H9 (cell line): Measurements from ENCODE around the gene AHDC1. TPM values are rescaled to one million over a fixed set of nuclear protein-coding genes. Genes with fewer than 3 reads are reported as not detected.
A peak's percentile ranks its signal among the peaks of the same experiment; 100 is the strongest.

ENCODE experiments used
- DNase-seq: peaks from one replicate; pipeline ENCODE4 v3.0.0-alpha.2; 2017
- H2AFZ ChIP-seq: one replicate; pipeline ENCODE4 v1.6.1; 2013; ENCODE audit warnings: mild to moderate bottlenecking, low read length, control low read depth, moderate library complexity
- H2AK5ac ChIP-seq: 2 replicates; pipeline ENCODE4 v1.6.1; 2013; ENCODE audit warnings: low read length, control low read depth, mixed read lengths; ENCODE audit not compliant: insufficient read length
- H2BK120ac ChIP-seq: one replicate; pipeline ENCODE4 v1.6.1; 2013; ENCODE audit warnings: low read depth, mild to moderate bottlenecking, low read length, control low read depth, inconsistent platforms; ENCODE audit not compliant: poor library complexity, severe bottlenecking
- H2BK12ac ChIP-seq: 2 replicates; pipeline ENCODE4 v1.6.1; 2013; ENCODE audit warnings: low read length, control low read depth, mixed read lengths, low read depth; ENCODE audit not compliant: insufficient read length
- H2BK15ac ChIP-seq: 2 replicates; pipeline ENCODE4 v1.6.1; 2013; ENCODE audit warnings: low read depth, low read length, control low read depth
- H2BK20ac ChIP-seq: one replicate; pipeline ENCODE4 v1.6.1; 2013; ENCODE audit warnings: low read depth, mild to moderate bottlenecking, low read length, control low read depth, inconsistent platforms; ENCODE audit not compliant: poor library complexity, severe bottlenecking
- H2BK5ac ChIP-seq: 2 replicates; pipeline ENCODE4 v1.6.1; 2013; ENCODE audit warnings: low read length, control low read depth, mixed read lengths; ENCODE audit not compliant: insufficient read length
- H3K14ac ChIP-seq: 2 replicates; pipeline ENCODE4 v1.6.1; 2013; ENCODE audit warnings: low read length, control low read depth; ENCODE audit not compliant: insufficient read depth
- H3K18ac ChIP-seq: 2 replicates; pipeline ENCODE4 v1.6.1; 2013; ENCODE audit warnings: low read depth, mild to moderate bottlenecking, mixed read lengths, low read length, control low read depth; ENCODE audit not compliant: insufficient read length
- H3K23ac ChIP-seq: 2 replicates; pipeline ENCODE4 v1.6.1; 2013; ENCODE audit warnings: low read length, control low read depth, mixed read lengths, low read depth; ENCODE audit not compliant: insufficient read length
- H3K23me2 ChIP-seq: 2 replicates; pipeline ENCODE4 v1.6.1; 2013; ENCODE audit warnings: low read depth, mild to moderate bottlenecking, mixed read lengths, low read length, control low read depth; ENCODE audit not compliant: insufficient read length, poor library complexity, severe bottlenecking
- H3K27ac ChIP-seq: 2 replicates; pipeline ENCODE4 v1.5.1; 2013; ENCODE audit warnings: low read length, control low read depth, mixed read lengths, low read depth; ENCODE audit not compliant: insufficient read length
- H3K27me3 ChIP-seq: 2 replicates; pipeline ENCODE4 v1.6.1; 2013; ENCODE audit warnings: low read length, control low read depth, inconsistent platforms; ENCODE audit not compliant: insufficient read depth
- H3K4ac ChIP-seq: 2 replicates; pipeline ENCODE4 v1.6.1; 2013; ENCODE audit warnings: low read depth, mild to moderate bottlenecking, control low read depth, inconsistent platforms, low read length, moderate library complexity
- H3K4me1 ChIP-seq: 2 replicates; pipeline ENCODE4 v1.6.1; 2013; ENCODE audit warnings: low read length, control low read depth, inconsistent platforms; ENCODE audit not compliant: insufficient read depth
- H3K4me2 ChIP-seq: 2 replicates; pipeline ENCODE4 v1.6.1; 2013; ENCODE audit warnings: low read length, control low read depth, mixed read lengths; ENCODE audit not compliant: insufficient read length, insufficient read depth
- H3K56ac ChIP-seq: 2 replicates; pipeline ENCODE4 v1.6.1; 2013; ENCODE audit warnings: low read depth, mild to moderate bottlenecking, mixed read lengths, low read length, control low read depth; ENCODE audit not compliant: insufficient read length
- H3K79me1 ChIP-seq: 2 replicates; pipeline ENCODE4 v1.6.1; 2013; ENCODE audit warnings: low read depth, mild to moderate bottlenecking, moderate library complexity, low read length, control low read depth, inconsistent platforms; ENCODE audit not compliant: insufficient read depth, poor library complexity, severe bottlenecking
- H3K79me2 ChIP-seq: 2 replicates; pipeline ENCODE4 v1.6.1; 2013; ENCODE audit warnings: low read length, control low read depth, inconsistent platforms; ENCODE audit not compliant: insufficient read depth
- H3K9ac ChIP-seq: 2 replicates; pipeline ENCODE4 v1.6.1; 2013; ENCODE audit warnings: low read length, control low read depth, mixed read lengths; ENCODE audit not compliant: insufficient read length; ENCODE audit errors: extremely low read depth
- H3K9me3 ChIP-seq: one replicate; pipeline ENCODE4 v1.6.1; 2013; ENCODE audit warnings: low read depth, low read length, inconsistent platforms; ENCODE audit not compliant: control insufficient read depth
- H3T11ph ChIP-seq: one replicate; pipeline ENCODE4 v1.6.1; 2013; ENCODE audit warnings: mild to moderate bottlenecking, low read length, control low read depth, inconsistent platforms
- H4K20me1 ChIP-seq: one replicate; pipeline ENCODE4 v1.6.1; 2013; ENCODE audit not compliant: control insufficient read depth, insufficient read length, insufficient read depth
- H4K5ac ChIP-seq: 2 replicates; pipeline ENCODE4 v1.6.1; 2013; ENCODE audit warnings: low read depth, mild to moderate bottlenecking, mixed read lengths, low read length, control low read depth; ENCODE audit not compliant: insufficient read length
- H4K8ac ChIP-seq: replicated peaks from 2 replicates; pipeline ENCODE4 v1.6.1; 2013; ENCODE audit warnings: low read length, control low read depth, mixed read lengths, low read depth; ENCODE audit not compliant: insufficient read length
- H4K91ac ChIP-seq: 2 replicates; pipeline ENCODE4 v1.6.1; 2013; ENCODE audit warnings: low read depth, mild to moderate bottlenecking, moderate library complexity, mixed read lengths, low read length, control low read depth; ENCODE audit not compliant: insufficient read length
- H3K27ac Mint-ChIP-seq, 3 experiments: 2 replicates in 2 of 3; 3 replicates in 1 of 3; pipeline ENCODE4 v1.8.0; 2020 to 2021; ENCODE audit warnings: mixed read lengths in 3 of 3, mild to moderate bottlenecking in 1 of 3, moderate library complexity in 1 of 3
- H3K27me3 Mint-ChIP-seq: 2 replicates; pipeline ENCODE4 v1.8.0; 2021; ENCODE audit warnings: low read depth, mild to moderate bottlenecking, moderate library complexity, mixed read lengths
- H3K36me3 Mint-ChIP-seq, 3 experiments: 2 replicates in 2 of 3; 3 replicates in 1 of 3; pipeline ENCODE4 v1.8.0; 2020 to 2021; ENCODE audit warnings: low read depth in 3 of 3, mixed read lengths in 3 of 3; ENCODE audit not compliant: insufficient read depth in 1 of 3
- H3K4me1 Mint-ChIP-seq, 2 experiments: 2 replicates each; pipeline ENCODE4 v1.8.0; 2020; ENCODE audit warnings: mixed read lengths in 2 of 2
- H3K4me3 Mint-ChIP-seq, 2 experiments: 2 replicates in 1 of 2; 3 replicates in 1 of 2; pipeline ENCODE4 v1.8.0; 2020 to 2021; ENCODE audit warnings: mild to moderate bottlenecking in 2 of 2, mixed read lengths in 2 of 2, moderate library complexity in 1 of 2
- H3K9me3 Mint-ChIP-seq, 2 experiments: 2 replicates in 1 of 2; 3 replicates in 1 of 2; pipeline ENCODE4 v1.8.0; 2020; ENCODE audit warnings: mild to moderate bottlenecking in 2 of 2, mixed read lengths in 2 of 2, moderate library complexity in 1 of 2
- CTCF ChIP-seq: fragments of 200-600 bp; sonication (generic); conservative IDR thresholded peaks from 3 replicates; pipeline ENCODE4 v1.8.0; 2021; ENCODE audit warnings: antibody characterized with exemption, mild to moderate bottlenecking
- WGBS: extraction: QIAGEN DNeasy Blood & Tissue Kit; methylation state at CpG from one replicate; pipeline ENCODE4 v1.1.7; 2013; ENCODE audit warnings: missing lambda C conversion rate, low lambda C conversion rate, mixed read lengths; ENCODE audit not compliant: insufficient read length; ENCODE audit errors: extremely low coverage; 5-methylcytosine and 5-hydroxymethylcytosine counted together
- total RNA-seq: library from RNA; stranded (reverse); gene quantifications from 2 replicates; pipeline ENCODE4 v1.2.1, GENCODE V29; 2021

Gene AHDC1
- total RNA-seq, 1 experiment from 2014 or later, result 29.4 TPM

- Histone ChIP-seq H3K4me1 (no peaks in the 10 kb centered on the region), H4K8ac (no peak overlapping the region), H3K4me2 (no peak overlapping the region), H3K23ac (no peak overlapping the region), H3K14ac (no peak overlapping the region), H2BK5ac (no peak overlapping the region), H2BK12ac (no peak overlapping the region), H3K4ac (no peak overlapping the region), H3K23me2 (no peaks in the 10 kb centered on the region), H3K9ac (no peak overlapping the region), H4K20me1 (no peaks in the 10 kb centered on the region), H2BK120ac (no peak overlapping the region), H4K5ac (no peak overlapping the region), H2BK15ac (no peak overlapping the region), H3T11ph (no peak overlapping the region), H3K9me3 (no peaks in the 10 kb centered on the region), H3K79me2 (no peaks in the 10 kb centered on the region), H2AFZ (no peak overlapping the region), H3K18ac (no peak overlapping the region), H4K91ac (no peak overlapping the region), H3K27ac (no peak overlapping the region), H3K27me3 (no peaks in the 10 kb centered on the region), H3K56ac (no peak overlapping the region), H3K79me1 (no peaks in the 10 kb centered on the region), H2AK5ac (no peak overlapping the region), H2BK20ac (no peak overlapping the region)
- DNase-seq, result no peak
- TF ChIP-seq CTCF, result no peak
- no peaks in the 10 kb centered on the region for H3K36me3 Mint-ChIP-seq
- no CpG with 5 or more reads among the region's 9 CpGs for WGBS
- H3K9me3 Mint-ChIP-seq, result no peaks in the 10 kb centered on the region
- H3K27me3 Mint-ChIP-seq, result no peaks in the 10 kb centered on the region; the same call in 1 of the 2 replicates
- no peak overlapping the region for H3K4me3 Mint-ChIP-seq
- H3K4me1 Mint-ChIP-seq, result peaks cover 16 to 31% of the 10 kb centered on the region in 2 experiments
- peak overlapping the region in 1 of 3 experiments; percentile 90; a peak in 4 of 7 replicates for H3K27ac Mint-ChIP-seq
Observed at GRCh38 chr1:27509127-27510080, 94.5 kb downstream of the AHDC1 start.
